Kidney capillary endothelial cell (primary cell): Measurements from ENCODE around the gene RAD21L1.
"Not testable (repeated sequence)": the region's sequence is repeated elsewhere in the genome, so short reads cannot be mapped to it uniquely, and the experiment has no call there.

Experiments
- DNase-seq: peaks from one replicate; pipeline ENCODE4 v3.0.0-alpha.2; 2018; ENCODE audit warnings: low spot score

Gene RAD21L1

DNA sequence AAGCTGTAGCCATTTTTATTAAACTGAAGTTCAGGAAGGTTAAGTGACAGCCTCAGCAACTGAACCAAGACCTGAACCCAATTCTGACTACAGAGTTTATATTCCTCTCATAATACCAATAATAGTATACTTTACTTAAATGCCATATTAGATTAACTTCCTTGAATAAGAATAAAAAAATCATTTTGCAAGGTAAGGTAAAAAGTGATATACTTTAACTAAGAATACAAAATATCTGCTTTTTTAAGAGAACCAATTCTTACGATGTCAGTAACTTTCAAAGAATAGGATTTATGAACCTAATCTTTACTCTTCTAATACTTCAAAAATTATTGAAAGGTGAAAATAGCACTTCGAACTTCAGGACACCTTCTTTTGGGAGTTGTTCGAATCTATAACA lies 3.7 kb downstream of the RAD21L1 start:
- no peak for DNase-seq

- no peak for DNase-seq
Observed at GRCh38 chr20:1232286-1233111, 6.7 kb downstream of the RAD21L1 start.

DNA sequence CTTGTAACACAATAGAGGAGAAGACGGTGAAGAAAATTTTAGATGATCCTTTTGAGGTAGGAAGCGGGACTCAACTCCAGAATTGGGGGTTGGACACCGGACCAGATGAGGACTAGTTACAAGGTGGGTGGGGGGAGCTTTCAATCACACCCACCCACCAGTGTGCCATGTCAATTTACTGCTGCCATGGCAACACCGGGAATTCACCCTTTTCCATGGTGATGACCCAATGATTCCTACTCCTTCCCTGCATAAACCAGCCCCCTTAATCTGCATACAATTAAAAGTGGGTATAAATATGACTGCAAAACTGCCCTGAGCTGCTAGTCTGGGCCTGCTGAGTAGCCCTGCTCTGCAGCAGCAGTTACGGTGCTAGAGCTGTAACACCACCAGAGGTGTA lies 14.7 kb downstream of the RAD21L1 start:
- DNase-seq: no peak

- no peak for DNase-seq
Observed at GRCh38 chr20:1241456-1241855, 15.6 kb downstream of the RAD21L1 start.

DNA sequence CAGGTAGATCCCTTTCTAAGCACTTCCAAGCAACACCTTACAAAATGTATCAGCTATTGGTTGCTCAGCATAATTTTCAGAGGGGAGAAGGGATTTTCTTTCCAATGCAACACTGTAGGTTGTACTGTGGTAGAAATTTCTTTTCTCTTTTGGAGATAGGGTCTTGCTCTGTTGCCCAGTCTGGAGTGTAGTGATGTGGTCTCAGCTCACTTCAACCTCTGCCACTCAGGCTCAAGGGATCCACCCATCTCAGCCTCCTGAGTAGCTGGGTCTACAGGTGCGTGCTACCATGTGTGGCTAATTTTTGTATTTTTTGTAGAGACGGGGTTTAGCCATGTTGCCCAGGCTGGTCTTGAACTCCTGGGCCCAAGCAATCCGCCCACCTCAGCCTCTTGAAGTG lies 16.3 kb downstream of the RAD21L1 start:
- DNase-seq: no peak

DNA sequence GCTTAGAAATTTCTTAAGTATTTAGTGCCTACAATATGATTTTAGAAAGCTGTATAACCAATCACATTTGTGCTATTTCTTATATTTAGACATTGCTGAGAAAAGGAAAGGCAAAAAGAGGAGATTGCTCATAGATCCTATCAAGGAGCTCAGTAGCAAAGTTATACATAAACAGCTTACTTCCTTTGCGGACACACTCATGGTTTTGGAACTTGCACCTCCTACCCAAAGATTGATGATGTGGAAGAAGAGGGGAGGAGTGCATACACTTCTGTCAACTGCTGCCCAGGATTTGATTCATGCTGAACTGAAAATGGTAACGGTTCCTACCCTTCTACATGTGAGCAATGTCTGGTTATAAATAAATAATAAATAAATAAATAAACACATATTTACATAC lies 16.7 kb downstream of the RAD21L1 start:
- peak; percentile 50 for DNase-seq

DNA sequence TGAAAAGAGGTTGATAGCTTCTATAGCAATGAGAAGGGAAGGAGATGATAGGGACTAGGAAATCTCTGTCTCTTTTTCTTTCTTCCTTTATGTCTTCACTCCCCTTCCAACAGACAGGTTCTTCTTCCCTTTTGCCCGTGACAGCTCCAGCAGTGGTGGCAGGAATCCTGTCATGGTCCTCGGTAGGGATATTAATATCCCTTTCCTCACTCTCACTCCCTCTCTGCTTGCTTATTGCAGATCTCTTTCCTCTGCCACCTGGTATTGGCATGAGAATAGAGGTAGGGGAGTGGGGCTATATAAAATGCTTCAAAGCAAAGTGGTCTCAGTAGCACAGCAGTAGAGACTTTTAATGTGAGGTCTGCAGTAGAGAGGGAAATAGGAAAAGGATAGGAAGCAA lies 19.7 kb downstream of the RAD21L1 start:
- DNase-seq: no peak

GRCh38 chr20:1247689-1248088 lies 21.8 kb downstream of the RAD21L1 start:
- no peak for DNase-seq

GRCh38 chr20:1250282-1250681 lies 24.4 kb downstream of the RAD21L1 start:
- DNase-seq: not testable (repeated sequence)

DNA sequence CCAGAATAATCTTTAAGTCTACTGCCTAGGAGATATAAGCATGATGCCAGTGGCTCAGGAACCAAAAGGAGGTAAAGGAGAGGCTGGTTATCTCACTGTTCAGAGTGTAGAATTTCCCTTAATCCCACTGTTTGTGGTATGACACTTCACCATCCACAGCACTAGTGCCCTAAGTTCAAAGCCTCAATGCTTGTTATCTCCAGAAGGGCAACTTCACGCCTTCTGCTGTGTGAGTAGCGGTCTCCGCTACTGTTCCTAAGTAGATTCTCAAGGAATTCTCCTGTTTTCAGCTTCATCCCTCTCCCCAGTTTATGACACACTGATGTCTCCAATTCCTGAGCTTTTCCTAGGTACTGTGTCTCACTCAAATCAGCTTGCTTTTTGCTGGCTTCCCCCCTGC lies 26.6 kb downstream of the RAD21L1 start:
- DNase-seq: no peak

DNA sequence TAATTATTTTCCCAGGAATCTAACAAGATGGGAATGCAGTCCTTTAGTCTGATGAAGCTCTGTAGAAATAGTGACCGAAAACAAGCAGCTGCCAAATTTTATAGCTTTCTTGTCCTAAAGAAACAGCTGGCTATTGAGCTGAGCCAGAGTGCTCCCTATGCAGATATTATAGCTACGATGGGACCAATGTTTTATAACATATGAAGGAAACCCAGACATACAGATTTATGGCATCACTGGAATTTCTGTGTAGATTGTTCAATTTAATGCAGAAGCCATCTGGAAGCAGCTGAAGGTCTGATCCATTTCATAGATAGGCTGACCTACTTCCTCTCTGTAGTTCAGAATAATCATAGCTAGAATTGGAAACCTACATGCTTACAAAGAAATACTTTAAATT lies 28.4 kb downstream of the RAD21L1 start:
- DNase-seq: no peak

- DNase-seq: no peak
Observed at GRCh38 chr20:1255675-1256074, 29.8 kb downstream of the RAD21L1 start.

GRCh38 chr20:1263853-1264252 lies 38.0 kb downstream of the RAD21L1 start:
- no peak for DNase-seq

DNA sequence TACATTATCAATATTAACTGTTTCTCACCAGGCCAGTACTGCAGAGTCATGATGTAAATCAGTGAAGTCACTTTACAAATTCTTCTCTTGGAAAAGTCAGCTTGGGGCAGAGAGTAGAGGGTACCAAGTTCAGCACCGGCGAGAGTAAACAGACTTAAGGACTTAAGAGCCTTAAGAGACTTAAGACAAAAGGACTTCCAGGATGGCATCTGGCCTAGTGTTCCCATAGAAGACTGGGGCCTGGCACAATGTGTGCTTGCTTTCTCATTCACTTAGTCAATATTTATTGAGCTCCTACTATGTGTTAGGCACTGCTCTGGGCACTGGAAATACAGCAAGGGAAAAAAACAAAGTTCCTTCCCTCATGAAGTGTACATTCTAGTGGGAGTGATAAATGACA lies 38.9 kb downstream of the RAD21L1 start:
- no peak for DNase-seq

DNA sequence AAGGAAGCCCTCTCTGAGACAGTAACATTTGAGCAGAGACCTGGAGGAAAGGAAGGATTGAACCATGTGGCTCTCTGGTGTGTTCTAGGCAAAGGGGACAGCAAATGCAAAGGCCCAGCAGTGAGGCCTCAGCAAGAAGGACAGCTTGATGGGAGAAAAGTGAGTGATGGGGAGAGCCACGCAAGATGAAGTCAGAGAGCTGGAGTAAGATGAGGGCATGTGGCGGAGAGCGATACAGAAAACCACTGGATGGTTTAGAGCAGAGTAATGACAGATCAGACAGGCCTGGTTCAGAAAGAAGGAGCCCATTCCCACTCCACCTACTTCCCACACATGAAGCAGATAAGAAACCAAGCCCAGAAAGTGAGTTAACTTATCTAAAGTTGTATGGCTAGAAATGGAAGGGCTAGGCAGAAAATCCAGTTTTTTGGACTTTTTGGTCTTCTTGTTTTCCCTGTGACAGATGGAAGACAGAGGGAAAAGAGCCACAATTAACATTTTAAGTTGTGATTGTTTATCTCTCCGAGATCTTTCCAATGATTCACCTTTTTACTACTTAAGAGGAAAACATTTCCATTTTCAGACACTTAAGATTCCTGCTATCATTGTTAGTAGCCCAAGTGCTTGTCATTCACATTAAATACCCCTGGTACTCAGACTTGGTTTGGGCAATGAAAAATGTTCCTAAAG lies 39.5 kb downstream of the RAD21L1 start:
- DNase-seq: no peak

DNA sequence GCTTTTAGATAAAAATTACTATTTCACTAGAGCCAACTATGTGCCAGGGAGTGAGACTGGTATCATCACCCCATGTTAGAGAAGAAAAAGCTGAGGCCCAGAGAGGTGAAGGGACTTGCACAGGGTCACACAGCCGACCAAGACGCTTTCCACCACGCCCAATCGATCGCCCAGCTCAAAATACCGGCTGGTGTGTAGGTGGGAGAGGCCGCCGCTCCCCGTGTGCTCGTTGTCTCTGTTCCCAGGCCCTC lies 40.0 kb downstream of the RAD21L1 start:
- DNase-seq: no peak

GRCh38 chr20:1266167-1266973 lies 40.5 kb downstream of the RAD21L1 start, which contains the start of gene SNPH:
Gene SNPH, plus strand, starts transcription at chr20:1266294. Its CDS starts 29,946 bp downstream, at chr20:1296240.
- peak; percentile 47 for DNase-seq

DNA sequence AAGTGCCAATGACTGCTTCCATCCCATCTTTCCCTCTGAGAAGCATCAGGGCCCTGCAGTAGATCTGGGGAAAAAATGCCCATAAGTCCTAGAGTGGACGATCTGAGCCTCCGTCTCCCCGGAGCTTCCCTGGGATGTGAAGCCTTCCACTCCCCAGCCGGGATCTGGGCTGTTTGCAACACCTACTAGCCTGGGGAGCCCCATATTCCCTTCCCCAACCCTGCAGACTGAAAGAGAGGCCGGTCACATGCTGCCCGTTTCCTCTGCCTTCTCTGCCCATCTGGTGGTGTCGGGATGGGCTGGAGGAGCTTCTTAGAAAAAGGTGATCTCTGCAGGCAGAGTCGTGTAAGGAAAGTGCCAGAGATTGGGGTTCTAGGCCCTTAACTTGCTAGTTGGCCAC lies 41.3 kb downstream of the RAD21L1 start:
- no peak for DNase-seq

- no peak for DNase-seq
Observed at GRCh38 chr20:1267809-1268374, 42.0 kb downstream of the RAD21L1 start.

- DNase-seq: no peak
Observed at GRCh38 chr20:1269235-1269634, 43.4 kb downstream of the RAD21L1 start.

GRCh38 chr20:1269850-1270249 lies 44.0 kb downstream of the RAD21L1 start:
- DNase-seq: no peak

- DNase-seq: no peak
Observed at GRCh38 chr20:1272368-1273100, 46.7 kb downstream of the RAD21L1 start.
